K562 (cell line): ENCODE measurements around the gene POU2F1.

Experiments
- CC2D1A ChIP-seq: fragments of 450-650 bp; IDR thresholded peaks from 2 replicates; pipeline ENCODE4 v1.6.1; 2017; ENCODE audit warnings: mild to moderate bottlenecking
- CEBPB ChIP-seq: fragments of 450-650 bp; IDR thresholded peaks from 2 replicates; pipeline ENCODE4 v1.6.1; 2016; ENCODE audit warnings: missing genetic modification characterization, missing compliant biosample characterization
- CTCF ChIP-seq, 3 experiments: IDR thresholded peaks in 2 of 3; conservative IDR thresholded peaks in 1 of 3; 2 replicates each; pipeline ENCODE4 v1.5.1; 2011 to 2012; ENCODE audit warnings: low read length in 3 of 3, mild to moderate bottlenecking in 3 of 3, control low read depth in 2 of 3, improper control_type of control experiment in 1 of 3, inconsistent platforms in 1 of 3, low read depth in 1 of 3, mixed read lengths in 1 of 3, moderate library complexity in 1 of 3; ENCODE audit not compliant: insufficient read depth in 2 of 3
- HMBOX1 ChIP-seq: sonication (generic); IDR thresholded peaks from 2 replicates; pipeline ENCODE4 v1.6.1; 2016
- KLF1 ChIP-seq: fragments of 450-650 bp; IDR thresholded peaks from 2 replicates; pipeline ENCODE4 v1.6.1; 2016; ENCODE audit warnings: missing genetic modification characterization, missing compliant biosample characterization
- POLR2A ChIP-seq: fragments of 450-650 bp; conservative IDR thresholded peaks from 2 replicates; pipeline ENCODE4 v1.6.1; 2016
- RUNX1 ChIP-seq: sonication (generic); IDR thresholded peaks from 2 replicates; pipeline ENCODE4 v1.6.1; 2016; ENCODE audit warnings: antibody characterized with exemption, low read depth
- TAF1 ChIP-seq: IDR thresholded peaks from 2 replicates; pipeline ENCODE4 v1.6.1; 2011; ENCODE audit warnings: mild to moderate bottlenecking, low read length, moderate library complexity; ENCODE audit not compliant: insufficient read depth, control insufficient read depth, severe bottlenecking; ENCODE audit errors: extremely low read depth
- TCF7L2 ChIP-seq: fragments of 150-350 bp; IDR thresholded peaks from 2 replicates; pipeline ENCODE4 v1.6.1; 2016; ENCODE audit warnings: low read depth, mild to moderate bottlenecking, low read length, moderate library complexity

- TF ChIP-seq RUNX1 (no peak), CTCF (IDR thresholded peaks at IDR 0.05 in 2 of 3, conservative IDR thresholded peaks at IDR 0.05 in 1 of 3; ENCODE audit: insufficient read depth in 2 of 3, low read depth in 1 of 3, low read length in 3 of 3) (no peak), CC2D1A (no peak), KLF1 (tag) (no peak), CEBPB (tag) (no peak), POLR2A (no peak), TAF1 (no peak), HMBOX1 (peak; percentile 93), TCF7L2 (no peak)
These were observed 16.3 kb downstream of the POU2F1 start for GRCh38 chr1:167237000-167237399.
